Fibroblast of skin of right biceps (primary cell): ENCODE results near the gene HERPUD2.
A peak's percentile ranks its signal among the peaks of the same experiment; 100 is the strongest.
"Not testable (repeated sequence)": the region's sequence is repeated elsewhere in the genome, so short reads cannot be mapped to it uniquely, and the experiment has no call there.

ENCODE experiments used
- DNase-seq: peaks from one replicate; pipeline ENCODE4 v3.0.0-alpha.2; 2013

HERPUD2 gene

DNA sequence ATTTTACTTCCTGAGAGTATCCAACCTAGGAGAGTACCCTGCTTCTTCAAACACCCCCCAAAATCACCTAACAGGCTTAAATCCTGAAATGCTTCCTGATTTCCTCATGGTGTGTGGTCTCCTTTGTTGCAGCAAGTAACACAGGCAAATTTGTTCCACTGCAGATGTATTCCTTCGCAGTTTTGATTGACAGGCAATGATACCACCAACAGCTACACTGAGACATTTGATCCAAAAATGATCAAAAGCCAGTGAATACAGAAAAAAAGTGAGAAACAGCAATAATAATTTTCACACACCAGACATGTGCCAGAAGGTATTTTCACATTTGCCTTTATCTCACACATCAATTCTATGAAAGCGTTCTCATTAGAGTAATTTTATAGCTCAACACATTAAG is 95.9 kb downstream of the HERPUD2 start:
- no peak for DNase-seq

DNA sequence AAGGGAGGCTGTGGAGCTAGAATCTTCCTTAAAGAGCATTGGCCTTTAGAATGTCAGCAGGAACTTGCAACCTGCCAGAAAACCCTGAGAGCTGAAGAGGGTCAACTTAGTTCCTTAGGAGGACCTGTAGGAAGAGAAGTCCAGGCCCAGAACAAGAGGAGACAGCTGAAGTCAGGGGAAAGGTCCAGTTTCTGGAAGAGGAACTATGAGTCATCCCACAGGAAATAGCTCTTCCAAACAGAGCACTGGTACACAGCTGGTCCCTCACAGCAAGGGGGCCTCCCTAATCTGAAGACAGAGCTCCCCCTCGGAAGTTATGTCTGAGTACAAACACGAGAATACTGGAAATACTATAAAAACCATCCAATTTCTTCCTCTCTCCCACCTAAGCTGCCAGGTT is 98.9 kb downstream of the HERPUD2 start:
- peak; percentile 44 for DNase-seq

DNA sequence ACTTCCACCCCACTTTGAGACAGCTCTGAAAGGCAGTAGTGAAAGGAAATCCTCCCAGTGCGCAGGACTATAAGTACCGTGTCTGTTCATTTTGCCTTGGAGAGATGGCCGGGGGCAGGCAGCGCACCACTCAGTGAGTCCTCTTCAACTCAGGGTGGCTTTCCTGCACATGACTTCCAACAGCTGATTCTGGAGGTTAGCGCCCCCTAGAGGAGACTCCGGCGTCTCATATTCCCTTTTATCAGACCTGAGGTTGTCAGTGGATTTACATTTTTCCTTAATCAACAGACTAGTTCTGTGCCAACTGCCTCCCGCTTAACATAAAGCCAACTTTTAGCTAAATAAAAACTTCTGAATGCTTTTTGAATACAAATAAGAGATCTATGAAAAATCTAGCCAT is 101.0 kb downstream of the HERPUD2 start:
- peak; percentile 5 for DNase-seq

DNA sequence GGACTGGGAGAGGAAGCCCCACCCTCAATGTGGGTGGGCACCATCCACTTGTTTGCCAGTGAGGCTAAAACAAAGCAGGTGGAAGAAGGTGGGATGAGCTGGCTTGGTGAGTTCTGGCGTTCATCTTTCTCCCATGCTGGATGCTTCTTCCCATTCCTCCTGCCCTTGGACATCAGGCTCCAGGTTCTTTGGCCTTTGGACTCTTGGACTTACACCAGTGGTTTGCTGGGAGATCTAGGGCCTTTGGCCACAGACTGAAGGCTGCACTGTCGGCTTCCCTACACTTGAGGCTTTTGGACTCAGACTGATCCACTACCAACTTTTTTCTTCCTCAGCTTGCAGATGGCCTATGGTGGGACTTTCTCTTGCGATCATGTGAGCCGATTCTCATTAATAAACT is 106.3 kb downstream of the HERPUD2 start:
- no peak for DNase-seq

DNA sequence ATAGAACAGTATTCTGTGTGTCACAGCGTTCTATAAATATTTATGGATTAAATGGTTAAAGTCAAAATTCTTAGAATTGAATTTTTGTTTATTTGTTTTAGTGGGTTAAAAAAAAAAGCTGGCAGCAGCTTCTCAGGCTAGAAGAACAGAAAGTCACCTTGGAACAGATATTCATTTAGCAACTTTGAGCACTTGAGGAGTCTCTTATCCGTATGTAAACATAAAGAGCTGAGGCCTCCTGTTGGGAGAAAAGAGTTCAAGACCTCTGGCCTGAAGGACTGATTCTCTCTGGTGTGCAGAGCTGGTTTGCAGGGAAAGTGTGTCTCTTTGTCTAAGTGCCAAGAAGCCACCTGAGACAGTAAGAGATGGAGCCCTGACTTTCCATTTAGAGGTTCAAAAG is 109.9 kb downstream of the HERPUD2 start:
- no peak for DNase-seq

DNA sequence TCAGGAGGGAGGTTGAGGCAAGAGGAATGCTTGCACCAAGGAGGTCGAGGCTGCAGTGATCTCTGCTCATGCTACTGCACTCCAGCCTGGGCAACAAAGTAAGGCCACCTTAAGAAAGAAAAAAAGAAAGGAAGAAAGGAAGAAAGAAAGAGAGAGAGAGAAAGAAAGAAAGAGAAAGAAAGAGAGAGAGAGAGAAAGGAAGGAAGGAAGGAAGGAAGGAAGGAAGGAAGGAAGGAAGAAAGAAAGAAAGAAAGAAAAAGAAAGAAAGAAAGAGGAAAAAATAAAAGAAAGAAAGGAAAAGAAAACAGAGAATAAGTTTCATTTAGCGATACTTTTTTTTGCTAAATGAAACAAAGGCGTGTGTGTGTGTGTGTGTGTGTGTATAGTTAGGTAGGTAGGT is 110.4 kb downstream of the HERPUD2 start:
- not testable (repeated sequence) for DNase-seq
